Peyer's patch (tissue), 4 donors: ENCODE results near the gene SEMA3C.

Experiments used
- CTCF ChIP-seq, 6 experiments: fragments of 450-650 bp in 4 of 6; fragments of 200-600 bp in 2 of 6; sonication (generic) in 1 of 6; IDR thresholded peaks; one replicate each; pipeline ENCODE4 v1.5.1; 2017 to 2019; ENCODE audit warnings: antibody characterized with exemption in 6 of 6, mild to moderate bottlenecking in 3 of 6, moderate library complexity in 1 of 6
- POLR2A ChIP-seq, 2 donors: fragments of 450-650 bp; IDR thresholded peaks; one replicate each; pipeline ENCODE4 v1.5.1; 2017; ENCODE audit warnings: antibody characterized with exemption in 2 of 2, mild to moderate bottlenecking in 2 of 2, moderate library complexity in 2 of 2

GRCh38 chr7:80703272-80703671 lies 215.6 kb downstream of the SEMA3C start:
- TF ChIP-seq POLR2A (IDR thresholded peaks at IDR 0.05), result no peak
- TF ChIP-seq CTCF (IDR thresholded peaks at IDR 0.05), result no peak
